ENCODE measurements around the gene CD99. TPM values are rescaled to one million over a fixed set of nuclear protein-coding genes. Genes with fewer than 3 reads are reported as not detected.

The CD99 gene
- polyA plus RNA-seq, 1 donor (not counting 4 experiments of a cell fraction or from before 2014, with no cell fraction given), result 74.4 TPM

GRCh38 chrX:2658585-2659292, 32.4 kb upstream of the CD99 start:
- H3K9me1 ChIP-seq (ENCODE audit: control insufficient read depth, extremely low read depth, insufficient read depth, low read length), result no peaks in the 10 kb centered on the region
- H3K9me3 ChIP-seq (ENCODE audit: control insufficient read depth, low read depth, low read length), result no peaks in the 10 kb centered on the region
- H2AFZ ChIP-seq (ENCODE audit: control insufficient read depth, low read length), result no peak overlapping the region
- no peaks in the 10 kb centered on the region for H3K4me1 ChIP-seq (ENCODE audit: control insufficient read depth, extremely low read depth, insufficient read depth, low read length)
- H3K27ac ChIP-seq (ENCODE audit: control insufficient read depth, insufficient read depth, low read length), result no peak overlapping the region
- FAIRE-seq, result no peak
- no peaks in the 10 kb centered on the region for H3K27me3 ChIP-seq (ENCODE audit: control insufficient read depth, extremely low read depth, insufficient read depth, low read length)
- no peak for DNase-seq (ENCODE audit: low read depth, low spot score)
- no peaks in the 10 kb centered on the region for H4K20me1 ChIP-seq (ENCODE audit: control insufficient read depth, extremely low read depth, insufficient read depth, low read length)
- no peak overlapping the region for H3K9ac ChIP-seq (ENCODE audit: control insufficient read depth, extremely low read depth, insufficient read depth, low read length)
- no peak overlapping the region for H3K4me2 ChIP-seq (ENCODE audit: control insufficient read depth, extremely low read depth, insufficient read depth, low read depth, low read length)
- TF ChIP-seq EZH2 (IDR thresholded peaks at IDR 0.05; ENCODE audit: low read length) (no peak), CTCF (optimal IDR thresholded peaks at IDR 0.05 in 1 of 3, IDR thresholded peaks at IDR 0.05 in 1 of 3, conservative IDR thresholded peaks at IDR 0.05 in 1 of 3; ENCODE audit: extremely low read depth in 1 of 3, insufficient read depth in 2 of 3, low read length in 3 of 3) (no peak)
- dilution Hi-C loops (cut with MboI; ENCODE audit: extremely low pct_ligation_motif_present, low sequenced_read_pairs), result no loop called here
- no peaks in the 10 kb centered on the region for H3K79me2 ChIP-seq (ENCODE audit: control insufficient read depth, insufficient read depth, low read length)
- H3K4me3 ChIP-seq (ENCODE audit: control insufficient read depth in 2 of 3, extremely low read depth in 1 of 3, insufficient read depth in 2 of 3, low read depth in 1 of 3, low read length in 3 of 3), result no peak overlapping the region
- H3K36me3 ChIP-seq (ENCODE audit: control insufficient read depth in 2 of 2, extremely low read depth in 1 of 2, insufficient read depth in 2 of 2, low read length in 2 of 2), result peaks cover 0 to 2% of the 10 kb centered on the region in 2 experiments

- no peak overlapping the region for H3K4me2 ChIP-seq (ENCODE audit: control insufficient read depth, extremely low read depth, insufficient read depth, low read depth, low read length)
- TF ChIP-seq CTCF (optimal IDR thresholded peaks at IDR 0.05 in 1 of 3, IDR thresholded peaks at IDR 0.05 in 1 of 3, conservative IDR thresholded peaks at IDR 0.05 in 1 of 3; ENCODE audit: extremely low read depth in 1 of 3, insufficient read depth in 2 of 3, low read length in 3 of 3), result no peak
- no peak for TF ChIP-seq EZH2 (IDR thresholded peaks at IDR 0.05; ENCODE audit: low read length)
- no peaks in the 10 kb centered on the region for H4K20me1 ChIP-seq (ENCODE audit: control insufficient read depth, extremely low read depth, insufficient read depth, low read length)
- H3K4me3 ChIP-seq (ENCODE audit: control insufficient read depth in 2 of 3, extremely low read depth in 1 of 3, insufficient read depth in 2 of 3, low read depth in 1 of 3, low read length in 3 of 3), result no peak overlapping the region
- no peaks in the 10 kb centered on the region for H3K9me1 ChIP-seq (ENCODE audit: control insufficient read depth, extremely low read depth, insufficient read depth, low read length)
- H3K9me3 ChIP-seq (ENCODE audit: control insufficient read depth, low read depth, low read length), result no peaks in the 10 kb centered on the region
- dilution Hi-C loops (cut with MboI; ENCODE audit: extremely low pct_ligation_motif_present, low sequenced_read_pairs), result no loop called here
- no peak overlapping the region for H2AFZ ChIP-seq (ENCODE audit: control insufficient read depth, low read length)
- FAIRE-seq (no peak), DNase-seq (ENCODE audit: low read depth, low spot score) (no peak)
- no peaks in the 10 kb centered on the region for H3K79me2 ChIP-seq (ENCODE audit: control insufficient read depth, insufficient read depth, low read length)
- H3K27me3 ChIP-seq (ENCODE audit: control insufficient read depth, extremely low read depth, insufficient read depth, low read length), result no peaks in the 10 kb centered on the region
- H3K36me3 ChIP-seq (ENCODE audit: control insufficient read depth in 2 of 2, extremely low read depth in 1 of 2, insufficient read depth in 2 of 2, low read length in 2 of 2), result no peaks in the 10 kb centered on the region
- no peak overlapping the region for H3K9ac ChIP-seq (ENCODE audit: control insufficient read depth, extremely low read depth, insufficient read depth, low read length)
- no peak overlapping the region for H3K27ac ChIP-seq (ENCODE audit: control insufficient read depth, insufficient read depth, low read length)
- H3K4me1 ChIP-seq (ENCODE audit: control insufficient read depth, extremely low read depth, insufficient read depth, low read length), result no peaks in the 10 kb centered on the region
These were observed 28.5 kb upstream of the CD99 start for GRCh38 chrX:2662586-2662985.
